Neutrophil (primary cell): ENCODE data around the gene TNRC18.

Experiments
- H3K27ac ChIP-seq: fragments of 200-600 bp; sonication (generic); 2 replicates; pipeline ENCODE4 v1.5.1; 2016; ENCODE audit warnings: mild to moderate bottlenecking, moderate library complexity
- H3K27me3 ChIP-seq: fragments of 200-600 bp; sonication (generic); 2 replicates; pipeline ENCODE4 v1.6.0; 2016; ENCODE audit warnings: mild to moderate bottlenecking
- H3K36me3 ChIP-seq: fragments of 200-600 bp; sonication (generic); 2 replicates; pipeline ENCODE4 v1.5.1; 2017
- H3K4me1 ChIP-seq, 2 experiments: fragments of 200-600 bp in 1 of 2; sonication (generic) in 1 of 2; 1 replicate in 1 of 2; 2 replicates in 1 of 2; pipeline versions ENCODE4 v1.5.1 to v1.6.1; 2013 to 2016; ENCODE audit warnings: low read depth in 1 of 2, low read length in 1 of 2, mild to moderate bottlenecking in 1 of 2, moderate library complexity in 1 of 2; ENCODE audit not compliant: control insufficient read depth in 1 of 2, insufficient read depth in 1 of 2
- H3K4me3 ChIP-seq, 2 experiments: fragments of 200-600 bp in 1 of 2; sonication (generic) in 1 of 2; 1 replicate in 1 of 2; 2 replicates in 1 of 2; pipeline ENCODE4 v1.5.1; 2013 to 2016; ENCODE audit warnings: low read depth in 1 of 2, low read length in 1 of 2, mild to moderate bottlenecking in 1 of 2, moderate library complexity in 1 of 2
- H3K9me3 ChIP-seq: fragments of 200-600 bp; sonication (generic); 2 replicates; pipeline ENCODE4 v1.5.1; 2016
- TF ChIP-seq, protein P1 (sequence below): fragments of 200-600 bp; sonication (generic); IDR thresholded peaks from 2 replicates; pipeline ENCODE4 v1.5.1; 2016; ENCODE audit warnings: antibody characterized with exemption

TNRC18 gene

DNA sequence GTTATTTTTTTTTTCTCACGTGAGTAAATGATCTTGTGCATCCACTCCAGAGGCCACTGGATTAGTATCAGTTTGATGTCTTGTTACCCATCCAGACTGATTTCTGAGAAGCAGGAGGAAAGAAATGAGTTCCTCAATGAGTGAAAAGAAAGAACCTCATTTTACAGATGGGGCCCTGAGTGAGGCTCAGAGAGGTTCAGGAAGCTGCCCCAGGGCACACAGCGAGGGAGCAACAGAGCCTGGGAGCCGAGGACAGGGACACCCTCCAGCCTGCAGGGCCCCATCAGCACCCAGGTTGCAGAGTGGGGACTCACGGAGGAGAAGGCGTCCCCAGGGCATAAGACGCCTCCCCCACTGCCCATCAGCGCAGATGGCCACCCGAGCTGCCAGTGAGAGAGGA lies 30.9 kb upstream of the TNRC18 start:
- peaks cover 18% of the 10 kb centered on the region for H3K27me3 ChIP-seq
- H3K9me3 ChIP-seq = no peaks in the 10 kb centered on the region
- TF ChIP-seq, protein P1, sequence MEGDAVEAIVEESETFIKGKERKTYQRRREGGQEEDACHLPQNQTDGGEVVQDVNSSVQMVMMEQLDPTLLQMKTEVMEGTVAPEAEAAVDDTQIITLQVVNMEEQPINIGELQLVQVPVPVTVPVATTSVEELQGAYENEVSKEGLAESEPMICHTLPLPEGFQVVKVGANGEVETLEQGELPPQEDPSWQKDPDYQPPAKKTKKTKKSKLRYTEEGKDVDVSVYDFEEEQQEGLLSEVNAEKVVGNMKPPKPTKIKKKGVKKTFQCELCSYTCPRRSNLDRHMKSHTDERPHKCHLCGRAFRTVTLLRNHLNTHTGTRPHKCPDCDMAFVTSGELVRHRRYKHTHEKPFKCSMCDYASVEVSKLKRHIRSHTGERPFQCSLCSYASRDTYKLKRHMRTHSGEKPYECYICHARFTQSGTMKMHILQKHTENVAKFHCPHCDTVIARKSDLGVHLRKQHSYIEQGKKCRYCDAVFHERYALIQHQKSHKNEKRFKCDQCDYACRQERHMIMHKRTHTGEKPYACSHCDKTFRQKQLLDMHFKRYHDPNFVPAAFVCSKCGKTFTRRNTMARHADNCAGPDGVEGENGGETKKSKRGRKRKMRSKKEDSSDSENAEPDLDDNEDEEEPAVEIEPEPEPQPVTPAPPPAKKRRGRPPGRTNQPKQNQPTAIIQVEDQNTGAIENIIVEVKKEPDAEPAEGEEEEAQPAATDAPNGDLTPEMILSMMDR = no peak
- H3K4me1 ChIP-seq = peaks cover 3 to 22% of the 10 kb centered on the region in 2 experiments
- H3K27ac ChIP-seq = no peak overlapping the region
- H3K4me3 ChIP-seq = no peak overlapping the region
- no peaks in the 10 kb centered on the region for H3K36me3 ChIP-seq

DNA sequence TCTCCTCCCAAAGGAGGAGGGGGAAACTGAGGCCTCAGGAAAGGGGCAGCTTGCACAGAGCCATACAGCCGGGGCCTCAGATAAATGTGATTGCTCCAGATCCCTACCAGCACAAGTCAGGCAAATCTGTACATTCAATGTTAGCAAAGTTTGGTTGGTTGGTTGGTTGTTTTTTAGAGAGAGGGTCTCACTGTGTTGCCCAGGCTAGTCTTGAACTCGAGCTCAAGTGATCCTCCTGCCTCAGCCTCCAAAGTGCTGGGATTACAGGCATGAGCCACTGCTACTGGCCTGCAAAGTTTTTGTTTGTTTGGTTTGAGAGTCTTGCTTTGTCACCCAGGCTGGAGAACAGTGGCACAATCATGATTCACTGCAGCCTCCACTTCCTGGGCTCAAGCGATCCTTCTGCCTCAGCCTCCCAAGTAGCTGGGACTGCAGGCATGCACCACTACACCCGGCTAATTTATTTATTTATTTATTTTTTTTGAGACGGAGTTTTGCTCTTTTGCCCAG lies 30.0 kb upstream of the TNRC18 start:
- Histone ChIP-seq H3K27me3 (peaks cover 18% of the 10 kb centered on the region), H3K4me1 (peaks cover 3 to 22% of the 10 kb centered on the region in 2 experiments), H3K36me3 (no peaks in the 10 kb centered on the region), H3K27ac (no peak overlapping the region), H3K9me3 (no peaks in the 10 kb centered on the region), H3K4me3 (no peak overlapping the region)
- TF ChIP-seq, protein P1 = no peak

DNA sequence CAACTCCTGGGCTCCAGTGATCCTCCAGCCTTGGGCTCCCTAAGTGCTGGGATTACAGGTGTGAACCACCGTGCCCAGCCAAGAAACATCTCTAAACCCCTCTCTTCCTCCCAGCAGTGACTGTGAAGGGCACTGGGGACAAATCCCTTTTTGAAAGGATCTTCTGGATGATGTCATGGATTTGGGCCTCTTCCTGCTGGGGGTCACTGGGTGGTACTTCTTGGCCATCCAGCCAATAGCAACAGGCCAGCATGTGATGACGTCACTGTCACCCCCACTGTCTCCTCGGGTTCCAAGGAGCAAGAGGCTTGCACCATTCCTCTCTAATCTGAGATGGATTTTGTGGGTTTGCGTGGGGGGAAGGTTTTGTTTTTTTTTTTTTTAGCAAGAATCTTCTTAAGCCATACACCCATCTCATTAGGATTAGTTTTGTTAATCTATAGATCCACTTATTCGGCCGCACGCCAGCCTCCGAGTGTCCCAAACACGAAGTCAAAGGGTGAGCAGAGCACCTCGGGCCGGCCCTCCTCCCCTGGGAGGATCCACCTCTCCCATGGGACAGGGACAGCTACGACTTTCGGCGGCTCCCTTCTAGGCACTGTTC lies 29.4 kb upstream of the TNRC18 start:
- H3K27me3 ChIP-seq = peaks cover 18% of the 10 kb centered on the region
- H3K36me3 ChIP-seq = no peaks in the 10 kb centered on the region
- TF ChIP-seq, protein P1 = no peak
- no peaks in the 10 kb centered on the region for H3K9me3 ChIP-seq
- no peak overlapping the region for H3K27ac ChIP-seq
- H3K4me1 ChIP-seq = peaks cover 3 to 17% of the 10 kb centered on the region in 2 experiments
- no peak overlapping the region for H3K4me3 ChIP-seq

DNA sequence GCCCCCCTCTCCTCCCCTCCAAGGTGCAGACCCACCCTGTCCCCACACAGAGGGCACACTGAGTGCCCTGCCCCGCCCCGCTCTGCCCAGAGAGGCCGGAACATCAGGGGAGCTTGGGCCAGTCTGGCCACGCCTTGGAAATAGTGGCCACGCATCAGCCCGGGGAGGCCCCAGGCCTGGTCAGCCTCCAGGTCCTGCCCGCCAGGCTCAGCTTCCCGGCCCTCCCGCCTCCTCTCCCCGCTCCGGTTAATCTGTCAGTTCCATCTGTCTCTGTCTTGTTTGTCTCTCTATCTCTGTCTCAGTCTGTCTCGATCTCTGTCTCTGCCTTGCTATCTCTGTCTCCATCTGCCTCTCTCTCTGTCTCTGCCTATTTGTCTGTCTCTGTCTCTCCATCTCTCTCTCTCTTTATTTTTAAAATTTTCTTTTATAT lies 28.9 kb upstream of the TNRC18 start:
- no peak overlapping the region for H3K27ac ChIP-seq
- H3K9me3 ChIP-seq = no peaks in the 10 kb centered on the region
- H3K4me1 ChIP-seq = peaks cover 3 to 11% of the 10 kb centered on the region in 2 experiments
- H3K36me3 ChIP-seq = no peaks in the 10 kb centered on the region
- TF ChIP-seq, protein P1 = no peak
- H3K4me3 ChIP-seq = no peak overlapping the region
- H3K27me3 ChIP-seq = peaks cover 18% of the 10 kb centered on the region

DNA sequence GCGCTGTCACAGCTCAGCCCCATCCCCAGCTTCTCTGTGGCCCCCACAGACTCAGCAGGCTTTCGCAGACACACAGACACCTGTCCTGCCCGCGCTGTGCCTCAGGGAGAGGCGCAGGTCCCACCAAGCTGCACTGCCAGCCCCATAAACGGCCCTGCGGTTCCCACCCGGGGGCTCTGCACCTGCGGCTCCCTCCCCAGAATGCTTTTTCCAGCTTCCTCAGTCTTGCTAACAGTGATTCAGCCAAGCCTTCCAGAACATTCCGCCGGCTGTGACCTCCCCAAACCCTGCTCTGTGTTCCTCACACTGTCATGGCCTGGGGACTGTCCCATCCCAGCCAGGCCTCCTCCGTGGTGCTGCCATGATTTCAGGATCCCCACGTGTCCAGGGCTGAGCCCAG lies 27.8 kb upstream of the TNRC18 start:
- TF ChIP-seq, protein P1 = no peak
- H3K27ac ChIP-seq = no peak overlapping the region
- no peaks in the 10 kb centered on the region for H3K9me3 ChIP-seq
- no peaks in the 10 kb centered on the region for H3K36me3 ChIP-seq
- H3K27me3 ChIP-seq = peaks cover 18% of the 10 kb centered on the region
- no peak overlapping the region for H3K4me3 ChIP-seq
- peaks cover 3 to 10% of the 10 kb centered on the region in 2 experiments for H3K4me1 ChIP-seq
